MM.1S (cell line): ENCODE data around the gene ZNF680.
"Not testable (repeated sequence)": the region's sequence is repeated elsewhere in the genome, so short reads cannot be mapped to it uniquely, and the experiment has no call there.

Experiments used
- DNase-seq: peaks from one replicate; pipeline ENCODE4 v3.0.0-alpha.2; 2015
- H2AFZ ChIP-seq: fragments of 300-600 bp; sonication (generic); 2 replicates; pipeline ENCODE4 v1.6.0; 2016; ENCODE audit warnings: antibody characterized with exemption, low read length
- H3F3A ChIP-seq: fragments of 300-600 bp; sonication (generic); 2 replicates; pipeline ENCODE4 v1.6.1; 2016; ENCODE audit warnings: mild to moderate bottlenecking, antibody characterized with exemption, low read length, moderate library complexity, mixed read lengths; ENCODE audit not compliant: insufficient read depth
- H3K27ac ChIP-seq: fragments of 300-600 bp; sonication (generic); 2 replicates; pipeline ENCODE4 v1.5.1; 2016; ENCODE audit warnings: mild to moderate bottlenecking, low read length
- H3K27me3 ChIP-seq: fragments of 300-600 bp; sonication (generic); replicated peaks from 2 replicates; pipeline ENCODE4 v1.6.0; 2016; ENCODE audit warnings: low read length; ENCODE audit not compliant: insufficient read depth
- H3K36me3 ChIP-seq: fragments of 300-600 bp; sonication (generic); replicated peaks from 2 replicates; pipeline ENCODE4 v1.6.1; 2016; ENCODE audit warnings: mild to moderate bottlenecking, low read length, mixed read lengths; ENCODE audit not compliant: insufficient read depth
- H3K4me1 ChIP-seq: fragments of 300-600 bp; sonication (generic); 2 replicates; pipeline ENCODE4 v1.6.1; 2016; ENCODE audit warnings: low read length, mixed read lengths
- H3K4me2 ChIP-seq: fragments of 300-600 bp; sonication (generic); 2 replicates; pipeline ENCODE4 v1.6.0; 2016; ENCODE audit warnings: low read depth, low read length
- H3K4me3 ChIP-seq: fragments of 300-600 bp; sonication (generic); 2 replicates; pipeline ENCODE4 v1.5.1; 2016; ENCODE audit warnings: low read length, mixed read lengths
- H3K79me2 ChIP-seq: fragments of 300-600 bp; sonication (generic); 2 replicates; pipeline ENCODE4 v1.6.1; 2016; ENCODE audit warnings: mixed run types, low read length, mixed read lengths
- H3K9ac ChIP-seq: fragments of 300-600 bp; sonication (generic); 2 replicates; pipeline ENCODE4 v1.6.1; 2016; ENCODE audit warnings: low read length, mixed read lengths
- H3K9me2 ChIP-seq: fragments of 300-600 bp; sonication (generic); replicated peaks from 2 replicates; pipeline ENCODE4 v1.6.1; 2016; ENCODE audit warnings: mild to moderate bottlenecking, low read length, mixed read lengths; ENCODE audit not compliant: insufficient read depth
- H3K9me3 ChIP-seq: fragments of 300-600 bp; sonication (generic); replicated peaks from 2 replicates; pipeline ENCODE4 v1.6.1; 2016; ENCODE audit warnings: mild to moderate bottlenecking, low read length, mixed read lengths; ENCODE audit not compliant: insufficient read depth
- H4K20me1 ChIP-seq: fragments of 300-600 bp; sonication (generic); 2 replicates; pipeline ENCODE4 v1.6.1; 2016; ENCODE audit warnings: mild to moderate bottlenecking, low read length, moderate library complexity, mixed read lengths; ENCODE audit not compliant: insufficient read depth
- EZH2 ChIP-seq: fragments of 300-600 bp; sonication (generic); optimal IDR thresholded peaks from 2 replicates; pipeline ENCODE3; 2017; ENCODE audit warnings: low read depth, mild to moderate bottlenecking, antibody characterized with exemption, low read length, mixed read lengths
- EZH2phosphoT487 ChIP-seq: fragments of 300-600 bp; sonication (generic); IDR thresholded peaks from 2 replicates; pipeline ENCODE4 v1.6.1; 2018; ENCODE audit warnings: antibody characterized with exemption, low read length
- TF ChIP-seq, protein P1 (sequence below): fragments of 300-600 bp; sonication (generic); IDR thresholded peaks from 2 replicates; pipeline ENCODE4 v1.5.1; 2016; ENCODE audit warnings: antibody characterized with exemption, low read length, mixed read lengths

ZNF680 gene

DNA sequence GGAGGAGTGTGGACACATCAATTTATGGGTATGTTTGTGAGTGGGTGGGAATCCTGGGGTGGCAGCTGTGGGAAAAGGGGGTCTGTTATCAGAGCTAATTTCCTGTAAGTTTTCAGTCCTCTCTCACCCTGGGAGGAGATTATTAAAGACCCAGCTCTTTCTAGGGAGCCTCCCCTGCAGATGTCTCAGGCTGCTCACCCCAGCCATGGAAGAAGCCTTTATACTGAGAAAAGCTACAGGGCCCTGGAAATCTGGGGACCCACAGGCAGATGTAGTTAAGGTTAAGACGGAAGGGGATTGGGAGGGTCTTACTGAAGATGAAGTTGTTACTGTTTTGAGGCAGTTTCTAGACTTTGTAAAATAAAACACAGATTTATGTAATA lies 4.6 kb downstream of the ZNF680 start:
- TF ChIP-seq, protein P1, sequence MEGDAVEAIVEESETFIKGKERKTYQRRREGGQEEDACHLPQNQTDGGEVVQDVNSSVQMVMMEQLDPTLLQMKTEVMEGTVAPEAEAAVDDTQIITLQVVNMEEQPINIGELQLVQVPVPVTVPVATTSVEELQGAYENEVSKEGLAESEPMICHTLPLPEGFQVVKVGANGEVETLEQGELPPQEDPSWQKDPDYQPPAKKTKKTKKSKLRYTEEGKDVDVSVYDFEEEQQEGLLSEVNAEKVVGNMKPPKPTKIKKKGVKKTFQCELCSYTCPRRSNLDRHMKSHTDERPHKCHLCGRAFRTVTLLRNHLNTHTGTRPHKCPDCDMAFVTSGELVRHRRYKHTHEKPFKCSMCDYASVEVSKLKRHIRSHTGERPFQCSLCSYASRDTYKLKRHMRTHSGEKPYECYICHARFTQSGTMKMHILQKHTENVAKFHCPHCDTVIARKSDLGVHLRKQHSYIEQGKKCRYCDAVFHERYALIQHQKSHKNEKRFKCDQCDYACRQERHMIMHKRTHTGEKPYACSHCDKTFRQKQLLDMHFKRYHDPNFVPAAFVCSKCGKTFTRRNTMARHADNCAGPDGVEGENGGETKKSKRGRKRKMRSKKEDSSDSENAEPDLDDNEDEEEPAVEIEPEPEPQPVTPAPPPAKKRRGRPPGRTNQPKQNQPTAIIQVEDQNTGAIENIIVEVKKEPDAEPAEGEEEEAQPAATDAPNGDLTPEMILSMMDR: no peak
- TF ChIP-seq EZH2phosphoT487 (no peak), EZH2 (no peak)
- no peak for DNase-seq
- Histone ChIP-seq H3K4me1 (no peaks in the 10 kb centered on the region), H3K9me3 (no peaks in the 10 kb centered on the region), H2AFZ (no peak overlapping the region), H3K9me2 (no peaks in the 10 kb centered on the region), H3K36me3 (no peaks in the 10 kb centered on the region), H3K4me3 (no peak overlapping the region), H3K79me2 (no peaks in the 10 kb centered on the region; the same call in 1 of the 2 replicates), H3K4me2 (no peak overlapping the region), H3F3A (no peaks in the 10 kb centered on the region), H4K20me1 (no peaks in the 10 kb centered on the region), H3K9ac (no peak overlapping the region), H3K27me3 (no peaks in the 10 kb centered on the region), H3K27ac (peak overlapping the region; percentile 33; the same call in 1 of the 2 replicates)

GRCh38 chr7:64557601-64558322 lies 5.1 kb downstream of the ZNF680 start:
- Histone ChIP-seq H3K9ac (no peak overlapping the region), H3K27me3 (no peaks in the 10 kb centered on the region), H3K27ac (peak overlapping the region; percentile 33; the same call in 1 of the 2 replicates), H3K9me2 (no peaks in the 10 kb centered on the region), H3K4me2 (no peak overlapping the region), H3F3A (no peaks in the 10 kb centered on the region), H2AFZ (no peak overlapping the region), H3K9me3 (no peaks in the 10 kb centered on the region), H4K20me1 (no peaks in the 10 kb centered on the region), H3K4me1 (no peaks in the 10 kb centered on the region), H3K4me3 (no peak overlapping the region), H3K79me2 (no peaks in the 10 kb centered on the region; the same call in 1 of the 2 replicates), H3K36me3 (no peaks in the 10 kb centered on the region)
- TF ChIP-seq EZH2phosphoT487: no peak
- TF ChIP-seq, protein P1: no peak
- no peak for TF ChIP-seq EZH2
- no peak for DNase-seq

GRCh38 chr7:64555046-64555445 lies 7.8 kb downstream of the ZNF680 start:
- Histone ChIP-seq H3K4me2 (no peak overlapping the region), H3K9me2 (no peaks in the 10 kb centered on the region), H3K4me3 (no peak overlapping the region), H2AFZ (no peak overlapping the region), H3K27ac (no peak overlapping the region), H3K36me3 (no peaks in the 10 kb centered on the region), H3K9ac (no peak overlapping the region), H3F3A (no peaks in the 10 kb centered on the region), H3K9me3 (no peaks in the 10 kb centered on the region), H3K27me3 (no peaks in the 10 kb centered on the region), H3K4me1 (no peaks in the 10 kb centered on the region), H3K79me2 (no peaks in the 10 kb centered on the region), H4K20me1 (no peaks in the 10 kb centered on the region)
- DNase-seq: no peak
- TF ChIP-seq EZH2phosphoT487 (no peak), EZH2 (no peak)
- TF ChIP-seq, protein P1: no peak

DNA sequence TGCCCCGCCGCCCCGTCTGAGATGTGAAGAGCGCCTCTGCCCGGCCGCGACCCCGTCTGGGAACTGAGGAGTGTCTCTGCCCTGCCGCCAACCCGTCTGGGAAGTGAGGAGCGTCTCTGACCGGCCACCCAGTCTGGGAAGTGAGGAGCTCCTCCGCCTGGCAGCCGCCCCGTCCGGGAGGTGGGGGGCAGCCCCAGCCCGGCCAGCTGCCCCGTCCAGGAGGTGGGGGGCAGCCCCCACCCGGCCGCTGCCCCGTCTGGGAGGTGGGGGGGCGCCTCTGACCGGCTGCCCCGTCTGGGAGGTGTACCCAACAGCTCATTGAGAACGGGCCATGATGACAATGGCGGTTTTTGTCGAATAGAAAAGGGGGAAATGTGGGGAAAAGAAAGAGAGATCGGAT lies 8.7 kb downstream of the ZNF680 start:
- not testable (repeated sequence) for H4K20me1 ChIP-seq, H3K9me3 ChIP-seq, H3K27ac ChIP-seq, H3K4me2 ChIP-seq, H3F3A ChIP-seq, H3K4me3 ChIP-seq, H3K9me2 ChIP-seq, DNase-seq, H2AFZ ChIP-seq, H3K36me3 ChIP-seq, H3K9ac ChIP-seq, H3K79me2 ChIP-seq, H3K4me1 ChIP-seq, H3K27me3 ChIP-seq
